Psoas muscle (tissue), 8 donors: ENCODE measurements around the gene CCT5. TPM values are rescaled to one million over a fixed set of nuclear protein-coding genes. Genes with fewer than 3 reads are reported as not detected.
A peak's percentile ranks its signal among the peaks of the same experiment; 100 is the strongest.
"Not testable (repeated sequence)": the region's sequence is repeated elsewhere in the genome, so short reads cannot be mapped to it uniquely, and the experiment has no call there.

ENCODE experiments used
- ATAC-seq, 4 donors: fragments of 200-7000 bp; cut with Tn5 transposase; one replicate each; pipeline ENCODE4 v1.9.1; 2020; ENCODE audit warnings: moderate library complexity in 3 of 4, mild to moderate bottlenecking in 2 of 4
- DNase-seq, 2 donors: peaks; one replicate each; pipeline ENCODE4 v3.0.0-alpha.2; 2020
- H3K27ac ChIP-seq: fragments of 200-600 bp; one replicate; pipeline ENCODE4 v1.8.0; 2022
- H3K27me3 ChIP-seq, 3 donors: fragments of 200-600 bp in 1 of 3; one replicate each; pipeline versions ENCODE4 v1.6.1 to v1.8.0; 2013 to 2022; ENCODE audit warnings: low read length in 2 of 3, mild to moderate bottlenecking in 2 of 3, moderate library complexity in 1 of 3; ENCODE audit not compliant: insufficient read depth in 3 of 3
- H3K36me3 ChIP-seq, 2 donors: fragments of 200-600 bp in 1 of 2; one replicate each; pipeline versions ENCODE4 v1.6.1 to v1.8.0; 2013 to 2022; ENCODE audit warnings: low read depth in 1 of 2, mild to moderate bottlenecking in 1 of 2, moderate library complexity in 1 of 2; ENCODE audit not compliant: insufficient read depth in 1 of 2
- H3K4me1 ChIP-seq: fragments of 200-600 bp; one replicate; pipeline ENCODE4 v1.8.0; 2022
- H3K4me3 ChIP-seq: fragments of 200-600 bp; one replicate; pipeline ENCODE4 v1.8.0; 2022; ENCODE audit warnings: mild to moderate bottlenecking
- H3K9me3 ChIP-seq: fragments of 200-600 bp; one replicate; pipeline ENCODE4 v1.8.0; 2022
- CTCF ChIP-seq: fragments of 200-600 bp; IDR thresholded peaks from one replicate; pipeline ENCODE4 v1.8.0; 2022; ENCODE audit warnings: antibody characterized with exemption
- WGBS, 3 donors: extraction: QIAGEN DNeasy Blood & Tissue Kit; methylation state at CpG; one replicate each; pipeline versions ENCODE4 v1.1.6 to v1.1.7; 2013; 5-methylcytosine and 5-hydroxymethylcytosine counted together
- intact Hi-C, 2 donors: fragments of 100-400 bp; cut with DNase I; formaldehyde crosslinking; loops; one replicate each; pipeline versions ENCODE4 v1.11.0 to v1.14.2; 2022
- polyA plus RNA-seq, 3 donors: library from polyadenylated mRNA; stranded (reverse); fragments of 200-250 nt; gene quantifications; one replicate each; pipeline ENCODE4 v1.2.3, GENCODE V29; 2013
- total RNA-seq, 4 donors: library from RNA; stranded (reverse); fragmentation: NEBNext Ultra II Directional in 2 of 4; extraction: Animal tissue kit (Norgen Biotek cat#: 25700) in 2 of 4; gene quantifications; one replicate each; pipeline versions ENCODE4 v1.2.1 to v1.2.4, GENCODE V29; 2021 to 2023
- donor health status: healthy with polysubstance abuse.
- donor health status: DM: no; HTN: no; CAD: no; lungs with moderate emphysema.
- donor health status: Bipolar disorder and iron deficiency.
- donor health status: healthy.
- donor health status: DM: yes; HTN: yes; CAD: no.
- donor health status: DM: no; HTN: no; CAD: no.
- donor health status: DM: no; HTN: no; CAD: no.
- donor health status: DM: yes; HTN: yes; CAD: no.

The CCT5 gene
- total and polyA plus RNA-seq, 7 donors = 150 to 454 (median 209) TPM

GRCh38 chr5:10279328-10279727, 29.2 kb downstream of the CCT5 start:
- DNase-seq = no peak
- Histone ChIP-seq H3K4me3 (no peak overlapping the region), H3K9me3 (no peaks in the 10 kb centered on the region), H3K27ac (no peak overlapping the region), H3K4me1 (peaks cover 3% of the 10 kb centered on the region), H3K27me3 (no peaks in the 10 kb centered on the region), H3K36me3 (peaks cover 0 to 56% of the 10 kb centered on the region in 2 donors)
- ATAC-seq = no peak
- no peak for TF ChIP-seq CTCF
- 50 to 62% (median 55%) methylated on average over 4 of the region's 4 CpGs for WGBS, 3 donors
- intact Hi-C loops = no loop called here

- DNase-seq (no peak), ATAC-seq (no peak)
- WGBS, 3 donors = 78 to 94% (median 87%) methylated on average over 7 of the region's 7 CpGs
- intact Hi-C loops = loop anchor here (5.0 to 10.0 kb wide), 4 partner anchors 82 to 347 kb away; no protein-coding TSS in a partner anchor
- H3K9me3 ChIP-seq = no peaks in the 10 kb centered on the region
- TF ChIP-seq CTCF = no peak
- H3K4me3 ChIP-seq = no peak overlapping the region
- no peak overlapping the region for H3K27ac ChIP-seq
- peaks cover 0 to 60% of the 10 kb centered on the region in 2 donors for H3K36me3 ChIP-seq
- peaks cover 10% of the 10 kb centered on the region for H3K4me1 ChIP-seq
- H3K27me3 ChIP-seq = no peaks in the 10 kb centered on the region
Observed at GRCh38 chr5:10279925-10280720, 30.0 kb downstream of the CCT5 start.

GRCh38 chr5:10283927-10284635, 34.0 kb downstream of the CCT5 start:
- Histone ChIP-seq H3K4me3 (no peak overlapping the region), H3K9me3 (no peaks in the 10 kb centered on the region), H3K36me3 (peaks cover 0 to 49% of the 10 kb centered on the region in 2 donors), H3K27me3 (no peaks in the 10 kb centered on the region), H3K27ac (peak overlapping the region; percentile 50), H3K4me1 (peaks cover 40% of the 10 kb centered on the region)
- intact Hi-C loops = loop anchor here (5.0 to 10.0 kb wide), 4 partner anchors 78 to 343 kb away; no protein-coding TSS in a partner anchor
- WGBS, 3 donors = 23 to 26% (median 24%) methylated on average over 17 of the region's 17 CpGs
- DNase-seq (peak; percentile 87 to 92), ATAC-seq (peak; percentile 45 to 61 (median 54))
- peak; percentile 94 for TF ChIP-seq CTCF

GRCh38 chr5:10285362-10285761, 35.3 kb downstream of the CCT5 start:
- H3K36me3 ChIP-seq = peaks cover 0 to 37% of the 10 kb centered on the region in 2 donors
- peaks cover 41% of the 10 kb centered on the region for H3K4me1 ChIP-seq
- intact Hi-C loops = loop anchor here (5.0 to 10.0 kb wide), 2 partner anchors 67 to 79 kb away; partner anchors contain the start of gene MARCHF6 (in 1 of the 2)
- H3K27ac ChIP-seq = peak overlapping the region; percentile 95
- H3K4me3 ChIP-seq, H3K27me3 ChIP-seq, ATAC-seq, H3K9me3 ChIP-seq, DNase-seq: not testable (repeated sequence)
- 73 to 88% (median 74%) methylated on average over 7 to 8 of the region's 8 CpGs for WGBS, 3 donors
